ENCODE results near the gene GJD4. TPM values are rescaled to one million over a fixed set of nuclear protein-coding genes. Genes with fewer than 3 reads are reported as not detected.

The GJD4 gene
- polyA plus RNA-seq, 3 donors = not detected

DNA sequence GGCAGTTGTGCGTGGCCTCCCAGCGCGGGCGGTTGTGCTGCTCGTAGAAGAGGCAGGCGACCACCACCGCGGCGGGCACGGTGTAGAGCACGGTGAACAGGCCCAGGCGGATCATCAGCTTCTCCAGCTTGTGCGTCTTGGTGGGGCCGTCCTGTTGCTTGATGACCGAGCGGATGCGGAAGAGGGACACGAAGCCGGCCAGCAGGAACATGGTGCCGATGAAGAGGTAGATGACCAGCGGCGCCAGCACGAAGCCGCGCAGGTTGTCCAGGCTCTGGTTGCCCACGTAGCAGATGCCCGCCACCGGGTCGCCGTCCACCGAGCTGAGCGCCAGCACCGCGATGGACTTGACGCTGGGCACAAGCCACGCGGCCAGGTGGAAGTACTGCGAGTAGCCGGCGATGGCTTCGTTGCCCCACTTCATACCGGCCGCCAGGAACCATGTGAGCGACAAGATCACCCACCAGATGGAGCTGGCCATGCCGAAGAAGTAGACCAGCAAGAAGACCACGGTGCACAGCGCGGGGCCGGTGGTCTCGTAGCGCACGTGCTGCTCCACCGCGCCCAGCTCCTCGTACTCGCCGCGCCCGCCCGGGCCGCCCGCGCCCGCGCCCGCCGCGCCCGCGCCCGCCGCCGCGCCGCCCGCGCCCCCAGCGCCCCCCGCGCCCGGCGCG, 34.7 kb downstream of the GJD4 start:
- Histone ChIP-seq H3K36me3 (replicated peaks in 1 of 2; ENCODE audit: control insufficient read depth in 1 of 2, insufficient read depth in 2 of 2, low read length in 2 of 2) (no peaks in the 10 kb centered on the region), H3K4me3 (replicated peaks in 1 of 3; ENCODE audit: low read depth in 2 of 3, low read length in 3 of 3) (peak overlapping the region in 1 of 3 experiments; percentile 60), H3K27ac (ENCODE audit: low read depth in 1 of 2, low read length in 2 of 2) (no peak overlapping the region), H2AFZ (ENCODE audit: insufficient read depth, low read depth, low read length, poor library complexity, severe bottlenecking) (no peak overlapping the region), H3K4me2 (replicated peaks; ENCODE audit: extremely low read depth, low read length, poor library complexity, severe bottlenecking) (peak overlapping the region; percentile 63), H3K4me1 (ENCODE audit: control insufficient read depth in 1 of 2, insufficient read depth in 2 of 2, low read length in 2 of 2) (peaks cover 34 to 46% of the 10 kb centered on the region in 2 donors), H3K9me3 (replicated peaks in 1 of 2; ENCODE audit: control insufficient read depth in 1 of 2, insufficient read depth in 1 of 2, low read length in 2 of 2) (peaks cover 0 to 21% of the 10 kb centered on the region in 2 donors), H4K20me1 (ENCODE audit: insufficient read depth, low read length) (no peaks in the 10 kb centered on the region), H3K27me3 (ENCODE audit: control insufficient read depth in 2 of 2, insufficient read depth in 2 of 2, low read length in 2 of 2) (peaks cover 71 to 78% of the 10 kb centered on the region in 2 donors), H3K79me2 (ENCODE audit: insufficient read depth, low read length) (no peaks in the 10 kb centered on the region), H3K9ac (ENCODE audit: insufficient read depth, low read length, poor library complexity, severe bottlenecking) (no peak overlapping the region)
- H3K27ac Mint-ChIP-seq = peak overlapping the region in 1 of 7 donors; percentile 61
- peaks cover 76 to 81% (median 77%) of the 10 kb centered on the region in 3 donors for H3K27me3 Mint-ChIP-seq (ENCODE audit: low read depth in 3 of 3)
- intact Hi-C loops (cut with micrococcal nuclease) = no loop called here
- H3K9me3 Mint-ChIP-seq = peaks cover 0 to 34% (median 24%) of the 10 kb centered on the region in 7 donors
- peak overlapping the region; percentile 59 to 95 for H3K4me3 Mint-ChIP-seq
- H3K36me3 Mint-ChIP-seq = peaks cover 0 to 7% of the 10 kb centered on the region in 2 donors
- DNase-seq = peak in 1 of 3 donors; percentile 8
- peaks cover 32% of the 10 kb centered on the region for H3K4me1 Mint-ChIP-seq
- TF ChIP-seq, protein P1, sequence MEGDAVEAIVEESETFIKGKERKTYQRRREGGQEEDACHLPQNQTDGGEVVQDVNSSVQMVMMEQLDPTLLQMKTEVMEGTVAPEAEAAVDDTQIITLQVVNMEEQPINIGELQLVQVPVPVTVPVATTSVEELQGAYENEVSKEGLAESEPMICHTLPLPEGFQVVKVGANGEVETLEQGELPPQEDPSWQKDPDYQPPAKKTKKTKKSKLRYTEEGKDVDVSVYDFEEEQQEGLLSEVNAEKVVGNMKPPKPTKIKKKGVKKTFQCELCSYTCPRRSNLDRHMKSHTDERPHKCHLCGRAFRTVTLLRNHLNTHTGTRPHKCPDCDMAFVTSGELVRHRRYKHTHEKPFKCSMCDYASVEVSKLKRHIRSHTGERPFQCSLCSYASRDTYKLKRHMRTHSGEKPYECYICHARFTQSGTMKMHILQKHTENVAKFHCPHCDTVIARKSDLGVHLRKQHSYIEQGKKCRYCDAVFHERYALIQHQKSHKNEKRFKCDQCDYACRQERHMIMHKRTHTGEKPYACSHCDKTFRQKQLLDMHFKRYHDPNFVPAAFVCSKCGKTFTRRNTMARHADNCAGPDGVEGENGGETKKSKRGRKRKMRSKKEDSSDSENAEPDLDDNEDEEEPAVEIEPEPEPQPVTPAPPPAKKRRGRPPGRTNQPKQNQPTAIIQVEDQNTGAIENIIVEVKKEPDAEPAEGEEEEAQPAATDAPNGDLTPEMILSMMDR (IDR thresholded peaks at IDR 0.05) = no peak
- WGBS (ENCODE audit: insufficient coverage) = 2% methylated on average over 83 of the region's 83 CpGs

DNA sequence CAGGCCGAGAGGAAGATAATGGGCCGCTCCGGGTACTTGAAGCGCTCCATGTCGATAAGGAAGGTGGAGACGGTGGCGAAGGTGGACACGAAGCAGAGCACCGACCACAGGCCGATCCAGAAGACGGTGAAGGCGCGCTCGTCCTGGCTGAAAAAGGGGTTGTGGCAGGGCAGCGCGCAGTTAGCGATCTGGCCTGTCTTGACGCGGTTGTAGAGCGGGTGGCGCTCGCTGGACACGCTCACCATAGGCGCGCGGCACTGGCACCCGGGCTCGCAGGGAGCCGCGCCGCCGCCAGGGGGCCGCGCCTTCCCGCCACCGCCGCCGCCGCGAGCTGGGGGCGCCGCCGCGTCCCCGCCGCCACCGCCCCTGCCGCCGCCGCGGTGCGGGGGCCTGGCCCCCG, 35.3 kb downstream of the GJD4 start:
- Histone ChIP-seq H3K27ac (ENCODE audit: low read depth in 1 of 2, low read length in 2 of 2) (no peak overlapping the region), H3K27me3 (ENCODE audit: control insufficient read depth in 2 of 2, insufficient read depth in 2 of 2, low read length in 2 of 2) (peaks cover 77 to 84% of the 10 kb centered on the region in 2 donors), H2AFZ (ENCODE audit: insufficient read depth, low read depth, low read length, poor library complexity, severe bottlenecking) (no peak overlapping the region), H3K36me3 (replicated peaks in 1 of 2; ENCODE audit: control insufficient read depth in 1 of 2, insufficient read depth in 2 of 2, low read length in 2 of 2) (no peaks in the 10 kb centered on the region), H3K4me3 (replicated peaks in 1 of 3; ENCODE audit: low read depth in 2 of 3, low read length in 3 of 3) (peak overlapping the region in 1 of 3 experiments; percentile 60), H3K4me1 (ENCODE audit: control insufficient read depth in 1 of 2, insufficient read depth in 2 of 2, low read length in 2 of 2) (peaks cover 34 to 46% of the 10 kb centered on the region in 2 donors), H4K20me1 (ENCODE audit: insufficient read depth, low read length) (no peaks in the 10 kb centered on the region), H3K4me2 (replicated peaks; ENCODE audit: extremely low read depth, low read length, poor library complexity, severe bottlenecking) (peak overlapping the region; percentile 63), H3K79me2 (ENCODE audit: insufficient read depth, low read length) (no peaks in the 10 kb centered on the region), H3K9me3 (replicated peaks in 1 of 2; ENCODE audit: control insufficient read depth in 1 of 2, insufficient read depth in 1 of 2, low read length in 2 of 2) (peaks cover 0 to 21% of the 10 kb centered on the region in 2 donors), H3K9ac (ENCODE audit: insufficient read depth, low read length, poor library complexity, severe bottlenecking) (no peak overlapping the region)
- DNase-seq = peak in 2 of 3 donors; percentile 4 to 34
- TF ChIP-seq, protein P1 (IDR thresholded peaks at IDR 0.05) = peak; percentile 13
- Mint-ChIP-seq H3K27ac (no peak overlapping the region), H3K27me3 (ENCODE audit: low read depth in 3 of 3) (peaks cover 78 to 85% (median 83%) of the 10 kb centered on the region in 3 donors), H3K36me3 (peaks cover 0 to 7% of the 10 kb centered on the region in 2 donors), H3K4me1 (peaks cover 32% of the 10 kb centered on the region), H3K9me3 (peaks cover 0 to 34% (median 24%) of the 10 kb centered on the region in 7 donors), H3K4me3 (peak overlapping the region; percentile 66 to 95)
- intact Hi-C loops (cut with micrococcal nuclease) = no loop called here
- WGBS (ENCODE audit: insufficient coverage) = 1% methylated on average over 53 of the region's 53 CpGs

Data from CD14-positive monocyte (primary cell).